Nephron progenitor cell (in vitro differentiated cells): ENCODE measurements around the gene RMC1.

ENCODE experiments used
- DNase-seq: peaks from one replicate; pipeline ENCODE4 v3.0.0; 2021
- H3K27ac Mint-ChIP-seq: 2 replicates; pipeline ENCODE4 v1.8.0; 2021; ENCODE audit warnings: mild to moderate bottlenecking, moderate library complexity, mixed read lengths
- H3K27me3 Mint-ChIP-seq: 2 replicates; pipeline ENCODE4 v1.8.0; 2021; ENCODE audit warnings: mild to moderate bottlenecking, low read depth, mixed read lengths; ENCODE audit not compliant: poor library complexity
- H3K36me3 Mint-ChIP-seq: 2 replicates; pipeline ENCODE4 v1.8.0; 2021; ENCODE audit warnings: low read depth, mixed read lengths
- H3K4me1 Mint-ChIP-seq: 2 replicates; pipeline ENCODE4 v1.8.0; 2021; ENCODE audit warnings: mixed read lengths
- H3K4me3 Mint-ChIP-seq: 2 replicates; pipeline ENCODE4 v1.8.0; 2021; ENCODE audit warnings: mild to moderate bottlenecking, moderate library complexity, mixed read lengths
- H3K9me3 Mint-ChIP-seq: 2 replicates; pipeline ENCODE4 v1.8.0; 2021; ENCODE audit warnings: mild to moderate bottlenecking, moderate library complexity, mixed read lengths
- TF ChIP-seq, protein P1 (sequence below): fragments of 200-600 bp; sonication (generic); IDR thresholded peaks from 2 replicates; pipeline ENCODE4 v1.5.0; 2021; ENCODE audit warnings: antibody characterized with exemption

Gene RMC1

DNA sequence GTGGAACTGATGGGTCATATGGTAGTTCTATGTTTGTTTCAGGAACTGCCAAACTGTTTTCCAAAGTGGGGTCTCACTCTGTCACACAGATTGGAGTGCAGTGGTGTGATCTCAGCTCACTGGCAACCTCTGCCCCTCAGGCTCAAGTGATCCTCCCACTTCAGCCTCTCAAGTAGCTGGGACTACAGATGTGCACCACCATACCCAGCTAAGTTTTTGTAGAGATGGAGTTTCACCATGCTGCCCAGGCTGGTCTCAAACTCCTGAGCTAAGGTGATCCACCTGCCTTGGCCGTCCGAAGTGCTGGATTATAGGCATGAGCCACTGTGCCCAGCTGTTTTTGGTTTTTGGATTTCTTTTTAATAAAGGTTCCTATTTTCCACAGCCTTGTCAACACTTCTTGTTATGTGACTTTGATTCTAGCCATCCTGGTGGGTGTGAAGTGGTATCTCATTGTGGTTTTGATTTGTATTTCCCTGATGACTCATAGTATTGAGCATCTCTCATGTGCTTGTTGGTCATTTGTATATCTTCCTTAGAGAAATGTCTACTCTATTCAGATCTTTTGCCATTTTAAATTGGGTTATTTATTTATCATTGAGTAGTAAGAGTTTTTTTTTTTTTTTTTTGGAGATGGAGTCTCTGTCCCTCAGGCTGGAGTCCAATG is 60.2 kb downstream of the RMC1 start:
- DNase-seq: no peak
- TF ChIP-seq, protein P1, sequence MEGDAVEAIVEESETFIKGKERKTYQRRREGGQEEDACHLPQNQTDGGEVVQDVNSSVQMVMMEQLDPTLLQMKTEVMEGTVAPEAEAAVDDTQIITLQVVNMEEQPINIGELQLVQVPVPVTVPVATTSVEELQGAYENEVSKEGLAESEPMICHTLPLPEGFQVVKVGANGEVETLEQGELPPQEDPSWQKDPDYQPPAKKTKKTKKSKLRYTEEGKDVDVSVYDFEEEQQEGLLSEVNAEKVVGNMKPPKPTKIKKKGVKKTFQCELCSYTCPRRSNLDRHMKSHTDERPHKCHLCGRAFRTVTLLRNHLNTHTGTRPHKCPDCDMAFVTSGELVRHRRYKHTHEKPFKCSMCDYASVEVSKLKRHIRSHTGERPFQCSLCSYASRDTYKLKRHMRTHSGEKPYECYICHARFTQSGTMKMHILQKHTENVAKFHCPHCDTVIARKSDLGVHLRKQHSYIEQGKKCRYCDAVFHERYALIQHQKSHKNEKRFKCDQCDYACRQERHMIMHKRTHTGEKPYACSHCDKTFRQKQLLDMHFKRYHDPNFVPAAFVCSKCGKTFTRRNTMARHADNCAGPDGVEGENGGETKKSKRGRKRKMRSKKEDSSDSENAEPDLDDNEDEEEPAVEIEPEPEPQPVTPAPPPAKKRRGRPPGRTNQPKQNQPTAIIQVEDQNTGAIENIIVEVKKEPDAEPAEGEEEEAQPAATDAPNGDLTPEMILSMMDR: no peak

DNA sequence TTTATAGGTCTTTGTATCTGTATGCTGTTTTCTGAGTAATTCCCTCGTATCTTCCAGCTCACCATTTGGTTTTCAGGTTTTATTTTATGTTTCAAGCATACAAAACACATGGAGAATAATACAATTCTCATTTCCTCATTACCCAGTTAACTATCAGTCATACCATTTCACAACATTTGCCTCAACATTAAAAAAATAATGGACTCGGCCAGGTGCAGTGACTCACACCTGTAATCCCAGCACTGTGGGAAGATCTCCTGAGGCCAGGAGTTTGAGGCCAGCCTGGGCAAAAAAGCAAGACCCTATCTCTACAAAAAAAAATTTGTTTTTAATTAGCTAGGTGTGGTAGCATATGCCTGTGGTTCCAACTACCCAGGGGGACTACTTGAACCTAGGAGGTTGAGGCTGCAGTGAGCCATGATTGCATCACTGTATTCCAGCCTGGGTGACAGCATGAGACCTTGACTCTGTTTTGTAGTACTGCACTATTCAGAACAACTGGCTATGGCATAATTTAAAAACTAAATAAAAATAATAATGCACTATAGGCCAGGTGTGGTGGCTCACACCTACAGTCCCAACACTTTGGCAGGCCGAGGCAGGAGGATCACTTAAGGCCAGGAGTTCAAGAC is 62.7 kb downstream of the RMC1 start:
- Mint-ChIP-seq H3K27me3 (no peaks in the 10 kb centered on the region), H3K36me3 (peaks cover 77% of the 10 kb centered on the region), H3K9me3 (no peaks in the 10 kb centered on the region), H3K27ac (no peak overlapping the region), H3K4me1 (no peaks in the 10 kb centered on the region), H3K4me3 (no peak overlapping the region)
- TF ChIP-seq, protein P1: no peak
- DNase-seq: no peak

More for the DNA sequence above, 60.2 kb downstream of the RMC1 start:
- no peaks in the 10 kb centered on the region for H3K9me3 Mint-ChIP-seq
- no peak overlapping the region for H3K27ac Mint-ChIP-seq
- no peak overlapping the region for H3K4me3 Mint-ChIP-seq
- no peaks in the 10 kb centered on the region for H3K27me3 Mint-ChIP-seq
- peaks cover 85% of the 10 kb centered on the region for H3K36me3 Mint-ChIP-seq
- H3K4me1 Mint-ChIP-seq: no peaks in the 10 kb centered on the region

DNA sequence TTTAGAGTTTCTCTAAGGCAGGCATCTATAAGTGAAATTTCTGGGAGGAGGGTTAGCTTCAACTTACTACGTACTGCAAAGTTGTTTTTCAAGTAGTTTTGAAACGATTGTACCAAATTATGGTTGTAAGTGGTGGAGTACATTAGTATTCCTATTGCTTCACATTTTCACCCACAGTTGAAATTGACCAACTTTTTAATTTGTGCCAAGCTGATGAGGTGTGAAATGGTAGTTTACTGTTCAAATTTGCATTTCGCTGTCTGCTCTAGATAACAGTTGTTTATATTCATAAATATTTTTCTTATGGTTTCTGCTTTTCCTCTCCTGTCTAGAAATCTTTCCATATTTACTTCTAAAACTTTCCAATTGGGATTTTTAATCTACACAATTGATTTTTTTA is 64.4 kb downstream of the RMC1 start:
- Mint-ChIP-seq H3K9me3 (no peaks in the 10 kb centered on the region), H3K27me3 (no peaks in the 10 kb centered on the region), H3K4me1 (no peaks in the 10 kb centered on the region), H3K4me3 (no peak overlapping the region), H3K27ac (no peak overlapping the region), H3K36me3 (peaks cover 61% of the 10 kb centered on the region)
- DNase-seq: no peak
- TF ChIP-seq, protein P1: no peak

DNA sequence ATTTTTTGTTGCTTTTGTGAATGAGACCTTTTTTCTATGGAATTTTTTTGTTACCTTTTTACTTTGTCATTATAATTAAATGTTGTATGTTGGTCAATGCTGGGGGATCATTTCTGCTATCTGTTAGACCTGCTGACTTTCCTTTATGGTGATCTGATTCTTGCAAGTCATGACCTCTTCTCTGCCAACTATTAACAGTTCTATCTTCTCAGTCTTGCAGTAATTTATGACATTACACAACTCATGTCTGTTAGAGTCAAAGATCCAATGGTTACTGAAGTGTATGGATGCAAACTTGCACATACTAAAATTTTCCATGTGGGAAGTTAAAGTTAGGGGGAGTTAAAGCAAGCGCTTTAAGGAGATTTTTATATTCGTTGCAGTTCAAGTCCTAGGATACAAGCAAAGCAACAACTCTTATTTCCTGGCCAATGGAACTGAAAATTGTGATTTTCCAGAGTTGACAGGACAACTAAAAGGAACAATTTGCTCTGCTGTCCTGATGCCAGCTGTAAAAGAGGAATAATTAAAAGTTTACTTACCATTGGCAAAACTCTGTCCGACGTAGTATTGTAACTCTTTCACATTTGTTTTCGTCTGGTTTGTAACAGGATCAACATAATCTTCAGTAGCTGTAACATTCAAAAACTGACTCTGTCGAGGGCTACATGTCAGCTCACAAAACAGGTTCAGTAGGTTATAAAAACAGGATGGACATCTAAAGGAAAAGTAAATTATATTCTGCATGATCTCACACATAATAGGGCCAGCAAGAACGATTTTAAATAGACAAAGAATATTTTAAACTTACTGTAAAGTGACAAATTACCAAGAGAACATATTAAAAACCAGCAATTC is 65.2 kb downstream of the RMC1 start:
- H3K4me1 Mint-ChIP-seq: no peaks in the 10 kb centered on the region
- TF ChIP-seq, protein P1: no peak
- H3K27me3 Mint-ChIP-seq: no peaks in the 10 kb centered on the region
- H3K27ac Mint-ChIP-seq: no peak overlapping the region
- no peaks in the 10 kb centered on the region for H3K9me3 Mint-ChIP-seq
- H3K4me3 Mint-ChIP-seq: no peak overlapping the region
- H3K36me3 Mint-ChIP-seq: peaks cover 56% of the 10 kb centered on the region
- DNase-seq: no peak

DNA sequence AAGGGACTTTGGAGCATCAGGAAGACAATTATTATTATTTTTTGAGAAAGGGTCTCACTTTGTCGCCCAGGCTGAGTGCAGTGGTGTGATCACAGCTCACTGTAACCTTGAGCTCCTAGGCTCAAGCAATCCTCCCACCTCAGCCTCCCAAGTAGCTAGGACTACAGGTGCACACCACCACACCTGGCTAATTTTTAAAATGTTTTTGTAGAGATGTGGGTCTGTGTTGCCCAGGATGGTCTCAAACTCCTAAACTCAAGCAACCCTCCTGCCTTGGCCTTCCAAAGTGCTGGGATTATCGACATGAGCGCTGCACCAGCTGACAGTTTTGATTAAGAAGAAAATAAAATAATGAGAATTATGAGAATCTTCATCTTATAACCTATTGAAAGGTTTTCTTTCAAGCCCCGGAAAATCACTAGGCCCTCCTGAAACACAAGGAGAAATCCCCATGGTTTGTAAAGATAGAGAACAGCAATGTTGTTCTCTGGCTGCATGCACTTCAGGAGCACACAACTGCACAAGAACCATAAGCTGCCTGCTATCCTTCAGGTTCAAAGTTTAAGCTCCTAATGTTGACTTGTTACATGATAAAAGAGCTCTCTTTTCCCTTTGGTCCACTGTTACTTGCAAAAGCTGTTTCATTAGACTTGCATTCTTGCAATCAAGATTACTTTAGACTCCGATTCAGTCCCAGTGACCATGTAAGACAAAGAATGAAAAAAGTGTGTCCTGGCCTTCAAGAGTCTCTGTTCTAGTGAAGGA is 66.2 kb downstream of the RMC1 start:
- no peaks in the 10 kb centered on the region for H3K4me1 Mint-ChIP-seq
- peaks cover 49% of the 10 kb centered on the region for H3K36me3 Mint-ChIP-seq
- no peak overlapping the region for H3K4me3 Mint-ChIP-seq
- H3K9me3 Mint-ChIP-seq: no peaks in the 10 kb centered on the region
- TF ChIP-seq, protein P1: no peak
- DNase-seq: no peak
- H3K27me3 Mint-ChIP-seq: no peaks in the 10 kb centered on the region
- no peak overlapping the region for H3K27ac Mint-ChIP-seq
